HL-60 (cell line): ENCODE measurements around the gene OR10D3.
A peak's percentile ranks its signal among the peaks of the same experiment; 100 is the strongest.

ENCODE experiments used
- DNase-seq, 2 experiments: peaks; one replicate each; pipeline ENCODE4 v3.0.0-alpha.2; 2010 to 2020; ENCODE audit warnings: low read depth in 1 of 2, low spot score in 1 of 2
- H3K27ac ChIP-seq: fragments of 250-450 bp; sonication (Bioruptor Pico); replicated peaks from 2 replicates; pipeline ENCODE4 v1.5.1; 2020; ENCODE audit warnings: mild to moderate bottlenecking, moderate library complexity
- H3K27me3 ChIP-seq: fragments of 250-450 bp; sonication (Bioruptor Pico); 2 replicates; pipeline ENCODE4 v1.5.1; 2021; ENCODE audit warnings: mild to moderate bottlenecking, moderate library complexity; ENCODE audit not compliant: insufficient read depth, poor library complexity, severe bottlenecking
- H3K4me3 ChIP-seq: replicated peaks from 2 replicates; pipeline ENCODE4 v1.5.1; 2011; ENCODE audit warnings: mild to moderate bottlenecking, control low read depth, low read length; ENCODE audit not compliant: insufficient read depth
- GABPA ChIP-seq: IDR thresholded peaks from 2 replicates; pipeline ENCODE4 v1.6.1; 2012; ENCODE audit warnings: low read depth
- POLR2AphosphoS5 ChIP-seq: IDR thresholded peaks from 2 replicates; pipeline ENCODE4 v1.6.1; 2012; ENCODE audit warnings: low read depth
- REST ChIP-seq: IDR thresholded peaks from 2 replicates; pipeline ENCODE4 v1.6.1; 2012; ENCODE audit warnings: low read depth; ENCODE audit not compliant: insufficient replicate concordance
- SPI1 ChIP-seq: IDR thresholded peaks from 2 replicates; pipeline ENCODE4 v1.6.1; 2012; ENCODE audit warnings: low read depth, mild to moderate bottlenecking, borderline replicate concordance
- long read RNA-seq: library from polyadenylated mRNA; unstranded; transcript quantifications from one replicate; pipeline ENCODE4 v2.0.0, GENCODE V29; 2020
- TF ChIP-seq, protein P1 (sequence below): IDR thresholded peaks from one replicate; pipeline ENCODE4 v1.5.1; 2011; ENCODE audit warnings: low read length, control low read depth, inconsistent platforms; ENCODE audit not compliant: insufficient read depth

OR10D3 gene
- long read RNA-seq = 0 reads

- Histone ChIP-seq H3K27ac (no peak within 1 kb of the TSS), H3K4me3 (no peak within 1 kb of the TSS), H3K27me3 (no peaks in the 10 kb centered on the region)
- DNase-seq = no peak
- TF ChIP-seq SPI1 = no peak
- no peak for TF ChIP-seq REST
- no peak for TF ChIP-seq POLR2AphosphoS5
- no peak for TF ChIP-seq GABPA
- TF ChIP-seq, protein P1, sequence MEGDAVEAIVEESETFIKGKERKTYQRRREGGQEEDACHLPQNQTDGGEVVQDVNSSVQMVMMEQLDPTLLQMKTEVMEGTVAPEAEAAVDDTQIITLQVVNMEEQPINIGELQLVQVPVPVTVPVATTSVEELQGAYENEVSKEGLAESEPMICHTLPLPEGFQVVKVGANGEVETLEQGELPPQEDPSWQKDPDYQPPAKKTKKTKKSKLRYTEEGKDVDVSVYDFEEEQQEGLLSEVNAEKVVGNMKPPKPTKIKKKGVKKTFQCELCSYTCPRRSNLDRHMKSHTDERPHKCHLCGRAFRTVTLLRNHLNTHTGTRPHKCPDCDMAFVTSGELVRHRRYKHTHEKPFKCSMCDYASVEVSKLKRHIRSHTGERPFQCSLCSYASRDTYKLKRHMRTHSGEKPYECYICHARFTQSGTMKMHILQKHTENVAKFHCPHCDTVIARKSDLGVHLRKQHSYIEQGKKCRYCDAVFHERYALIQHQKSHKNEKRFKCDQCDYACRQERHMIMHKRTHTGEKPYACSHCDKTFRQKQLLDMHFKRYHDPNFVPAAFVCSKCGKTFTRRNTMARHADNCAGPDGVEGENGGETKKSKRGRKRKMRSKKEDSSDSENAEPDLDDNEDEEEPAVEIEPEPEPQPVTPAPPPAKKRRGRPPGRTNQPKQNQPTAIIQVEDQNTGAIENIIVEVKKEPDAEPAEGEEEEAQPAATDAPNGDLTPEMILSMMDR = no peak
These were observed at the start of gene OR10D3 for GRCh38 chr11:124183068-124183467. Gene OR10D3, plus strand, starts transcription at chr11:124183345. Its CDS starts 1,925 bp downstream, at chr11:124185270.

GRCh38 chr11:124143034-124143433, 40.1 kb upstream of the OR10D3 start:
- Histone ChIP-seq H3K27ac (no peak overlapping the region), H3K4me3 (no peak overlapping the region), H3K27me3 (no peaks in the 10 kb centered on the region)
- TF ChIP-seq SPI1 = no peak
- no peak for TF ChIP-seq REST
- no peak for TF ChIP-seq POLR2AphosphoS5
- no peak for TF ChIP-seq GABPA
- no peak for DNase-seq

GRCh38 chr11:124147951-124148350, 35.2 kb upstream of the OR10D3 start:
- Histone ChIP-seq H3K27me3 (no peaks in the 10 kb centered on the region), H3K4me3 (no peak overlapping the region), H3K27ac (no peak overlapping the region)
- TF ChIP-seq SPI1 (no peak), GABPA (no peak)
- DNase-seq = no peak

GRCh38 chr11:124150684-124151083, 32.5 kb upstream of the OR10D3 start:
- no peaks in the 10 kb centered on the region for H3K27me3 ChIP-seq
- H3K27ac ChIP-seq = no peak overlapping the region
- H3K4me3 ChIP-seq = no peak overlapping the region
- TF ChIP-seq, protein P1 = no peak
- TF ChIP-seq SPI1 = peak; percentile 55; the same call in 1 of the 2 replicates
- DNase-seq = peak; percentile 70 to 80

- TF ChIP-seq REST (no peak), GABPA (no peak), POLR2AphosphoS5 (no peak), SPI1 (no peak)
- TF ChIP-seq, protein P1 = no peak
- Histone ChIP-seq H3K27ac (no peak overlapping the region), H3K27me3 (no peaks in the 10 kb centered on the region), H3K4me3 (no peak overlapping the region)
- DNase-seq = no peak
These were observed 30.3 kb upstream of the OR10D3 start for GRCh38 chr11:124152770-124153407.
